ENCODE results near the gene ACAA1.

Gene ACAA1

GRCh38 chr3:38119821-38120692 is 16.9 kb downstream of the ACAA1 start:
- DNase-seq (ENCODE audit: low read depth in 2 of 2): no peak

DNA sequence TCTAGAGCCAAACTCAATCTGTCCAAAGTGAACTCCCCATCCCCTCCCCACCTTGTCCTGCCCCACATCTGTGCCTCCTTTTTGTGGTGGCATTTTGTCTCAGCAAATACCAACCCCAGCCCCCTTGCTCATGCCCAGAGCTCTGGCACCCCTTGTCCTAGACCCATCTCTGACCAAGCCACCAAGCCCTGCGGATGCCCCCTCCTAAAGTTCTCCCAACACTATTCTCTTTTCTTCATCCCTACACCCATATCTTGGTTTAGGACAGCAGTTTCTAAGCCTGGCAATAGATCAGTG is 17.7 kb downstream of the ACAA1 start:
- DNase-seq (ENCODE audit: low read depth in 2 of 2): no peak

DNA sequence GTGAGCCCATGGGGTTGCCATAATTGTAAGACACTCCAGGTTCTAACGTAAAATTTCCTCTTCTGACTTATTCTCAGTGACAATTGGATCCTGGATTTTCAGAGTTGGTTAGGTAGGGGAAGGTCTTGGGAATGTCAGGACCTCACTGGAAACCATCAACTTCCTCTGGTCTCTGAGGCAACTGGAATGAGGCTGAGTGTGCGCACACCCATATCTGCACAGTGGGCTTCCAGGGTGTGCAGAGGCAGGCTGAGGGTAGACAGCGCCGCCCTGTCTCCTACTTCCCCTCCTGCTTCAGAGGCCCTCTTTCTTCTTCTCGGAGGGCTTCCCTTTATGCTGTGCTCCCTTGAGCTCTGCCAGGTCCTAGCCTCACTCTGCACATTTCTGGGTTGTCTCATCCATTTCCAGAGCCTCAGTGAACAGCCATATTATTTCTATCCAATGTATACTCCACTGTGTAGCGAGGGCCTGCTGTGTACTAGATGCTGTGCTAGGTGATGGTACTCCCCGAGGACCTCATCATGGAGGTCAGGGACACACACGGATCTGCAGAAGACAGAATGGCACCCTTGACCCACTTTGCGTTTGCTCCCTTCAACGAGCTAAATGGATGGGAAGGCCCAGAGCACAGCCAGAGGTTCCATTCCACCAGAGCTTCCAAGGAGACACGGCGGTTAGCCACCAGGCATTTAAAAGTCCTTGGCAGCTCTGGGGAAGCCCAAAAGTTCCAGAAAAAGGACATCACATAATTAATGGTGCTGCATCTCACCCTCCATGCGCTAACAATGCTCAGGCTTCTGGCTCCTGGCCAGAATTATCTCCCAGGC is 18.3 kb downstream of the ACAA1 start:
- DNase-seq (ENCODE audit: low read depth in 2 of 2): no peak

- DNase-seq (ENCODE audit: low read depth in 2 of 2): peak in 1 of 2 experiments; percentile 8
These were observed 19.0 kb downstream of the ACAA1 start for GRCh38 chr3:38117748-38118420.

GRCh38 chr3:38117163-38117716 is 19.7 kb downstream of the ACAA1 start:
- no peak for DNase-seq (ENCODE audit: low read depth in 2 of 2)

- DNase-seq (ENCODE audit: low read depth in 2 of 2): no peak
These were observed 20.3 kb downstream of the ACAA1 start for GRCh38 chr3:38116471-38117162.

DNA sequence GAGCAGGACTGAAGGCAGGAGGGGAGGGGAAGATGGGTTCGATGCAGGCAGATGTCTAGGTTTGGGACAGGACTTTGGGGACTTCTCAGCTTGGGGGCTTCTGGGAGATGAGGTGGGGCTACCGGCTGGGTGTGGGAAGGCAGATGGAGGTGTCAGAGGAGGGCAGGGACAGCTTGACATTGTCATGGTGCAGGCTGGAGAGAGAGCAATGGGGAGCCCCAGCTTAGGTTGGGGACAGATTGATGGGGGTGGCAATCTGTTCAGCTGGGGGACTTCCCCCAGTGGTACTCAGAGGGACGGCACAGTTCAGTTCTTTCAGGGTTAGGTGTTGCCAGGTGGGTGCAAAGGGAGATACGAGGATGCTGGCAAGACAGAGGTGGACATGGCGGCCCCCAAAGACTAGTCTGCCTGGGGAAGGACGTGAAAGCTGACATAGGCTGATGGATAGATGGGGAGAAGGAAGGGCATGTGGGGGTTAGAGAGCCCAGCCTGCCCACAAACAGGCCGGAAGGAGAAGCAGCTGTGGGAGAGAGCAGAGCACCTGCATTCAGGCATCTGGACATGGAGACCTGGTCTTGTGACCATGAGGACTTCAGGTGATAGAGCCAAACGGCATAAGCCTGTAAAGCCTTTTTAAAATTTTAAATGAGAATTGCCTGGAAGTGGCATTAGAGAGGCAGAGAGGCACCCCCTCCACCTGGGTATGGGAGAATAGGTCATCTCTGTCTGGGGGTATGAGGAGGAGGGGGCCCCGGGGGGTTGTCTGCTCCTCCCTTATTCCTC is 21.1 kb downstream of the ACAA1 start:
- DNase-seq (ENCODE audit: low read depth in 2 of 2): no peak

DNA sequence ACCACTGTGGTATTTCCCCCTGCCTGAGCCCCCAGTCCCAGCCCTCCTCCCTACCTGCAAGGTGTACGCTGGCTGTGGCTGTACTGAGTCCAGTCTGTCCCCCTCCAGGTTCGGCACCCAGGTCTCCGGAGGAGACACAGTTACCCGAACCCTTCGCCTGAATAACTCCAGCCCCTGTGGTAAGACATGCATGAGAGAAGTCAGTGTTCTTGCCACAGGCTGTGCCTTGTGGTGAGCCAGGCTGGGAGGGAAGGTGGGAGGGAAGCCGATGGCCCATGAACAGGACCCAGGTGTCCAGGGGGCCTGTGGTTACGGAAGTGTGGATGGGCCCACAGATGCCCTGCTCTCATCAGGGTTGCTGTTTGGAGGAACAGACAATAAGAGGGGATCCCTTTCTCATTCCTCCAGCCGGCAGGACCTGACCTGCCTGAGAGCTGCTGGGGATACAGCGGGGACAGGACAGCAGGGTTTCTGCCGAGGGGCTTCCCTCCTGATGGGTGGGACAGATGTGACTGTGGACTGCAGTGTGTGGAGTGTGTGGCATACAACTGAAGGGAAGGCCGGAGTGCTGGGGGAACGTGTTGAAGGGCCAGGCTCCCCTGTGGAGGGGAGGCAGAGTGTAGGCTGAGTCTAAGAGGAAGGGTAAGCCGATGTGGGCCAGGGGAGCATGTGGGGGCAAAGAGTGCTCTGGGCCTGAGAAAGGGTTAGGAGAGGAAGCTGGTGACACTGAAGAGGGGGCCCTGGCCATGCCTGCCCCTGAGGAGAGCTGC is 21.9 kb downstream of the ACAA1 start:
- no peak for DNase-seq (ENCODE audit: low read depth in 2 of 2)

- DNase-seq (ENCODE audit: low read depth in 2 of 2): no peak
These were observed 22.7 kb downstream of the ACAA1 start for GRCh38 chr3:38114052-38114874.

DNA sequence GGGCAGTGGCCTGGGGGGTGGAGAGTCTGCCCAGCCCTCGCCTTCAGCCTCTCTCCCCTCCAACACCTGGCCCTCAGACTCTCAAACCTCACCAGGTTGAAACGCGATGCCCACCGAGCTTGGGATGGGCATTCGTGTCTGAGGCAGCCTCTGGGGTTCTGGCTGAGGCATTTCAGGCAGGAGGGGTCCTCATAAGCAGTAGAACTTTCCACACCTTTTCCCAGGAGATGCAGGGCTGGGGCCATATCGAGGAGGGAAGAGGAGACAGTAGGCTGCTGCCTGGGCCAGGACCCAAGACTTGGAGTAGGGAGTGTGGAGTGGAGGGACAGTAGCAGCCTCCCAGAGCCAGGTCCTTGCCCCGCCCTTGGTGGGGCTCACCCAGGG is 24.6 kb downstream of the ACAA1 start:
- DNase-seq (ENCODE audit: low read depth in 2 of 2): no peak

DNA sequence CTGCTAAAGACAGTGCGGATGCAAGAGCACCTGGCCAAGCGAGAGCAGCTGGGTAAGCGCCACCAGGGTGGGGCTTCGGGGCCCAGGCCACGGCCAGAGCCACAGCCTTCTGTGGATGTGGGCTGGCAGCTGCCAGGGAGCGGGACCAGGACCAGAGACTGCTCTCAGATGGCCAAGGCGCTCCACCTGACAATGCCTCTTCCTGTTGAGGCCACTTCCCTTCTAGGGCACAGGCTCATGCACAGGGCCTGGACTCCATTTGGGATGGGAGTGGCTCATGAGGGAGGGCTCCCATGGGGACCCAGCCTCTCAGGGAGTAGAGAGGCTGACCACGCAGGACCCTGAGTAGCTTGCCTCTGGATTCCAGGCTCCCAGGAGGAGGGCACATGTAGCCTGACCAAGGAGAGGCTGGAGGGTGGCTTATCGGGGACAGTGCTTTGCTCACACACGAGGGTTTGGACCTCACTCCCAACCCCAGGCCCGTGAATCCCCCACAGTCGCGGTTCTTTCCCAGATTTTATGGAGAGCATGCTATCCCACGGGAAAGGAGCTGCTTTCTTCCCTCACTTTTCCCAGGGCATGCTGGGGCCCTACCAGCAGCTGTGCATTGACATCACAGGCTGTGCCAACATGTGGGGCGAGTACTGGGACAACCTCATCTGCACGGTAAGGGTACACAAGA is 25.1 kb downstream of the ACAA1 start:
- no peak for DNase-seq (ENCODE audit: low read depth in 2 of 2)

DNA sequence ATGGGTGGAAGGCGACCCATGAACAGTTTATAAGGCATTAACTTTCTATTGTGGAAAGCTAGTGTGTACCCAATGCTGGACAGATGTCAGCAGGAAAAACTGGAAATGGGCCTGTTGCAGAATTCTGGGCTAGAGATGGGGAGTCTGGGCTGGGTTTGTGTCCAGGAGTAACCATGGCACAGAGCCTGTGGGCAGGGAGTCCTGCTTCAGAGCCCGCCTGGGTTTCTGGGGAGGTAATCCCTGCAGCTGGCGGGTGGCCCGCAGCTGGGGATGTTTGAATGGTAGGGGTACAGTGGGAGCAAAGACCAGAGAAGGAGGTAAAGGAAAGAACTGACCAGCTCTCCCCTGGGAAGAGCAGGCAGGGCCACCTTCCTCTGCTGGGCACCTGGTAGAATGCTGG is 25.7 kb downstream of the ACAA1 start:
- no peak for DNase-seq (ENCODE audit: low read depth in 2 of 2)

- no peak for DNase-seq (ENCODE audit: low read depth in 2 of 2)
These were observed 26.4 kb downstream of the ACAA1 start for GRCh38 chr3:38110314-38111050.

GRCh38 chr3:38109580-38110313 is 27.2 kb downstream of the ACAA1 start:
- no peak for DNase-seq (ENCODE audit: low read depth in 2 of 2)

- DNase-seq (ENCODE audit: low read depth in 2 of 2): no peak
These were observed 28.0 kb downstream of the ACAA1 start for GRCh38 chr3:38108649-38109579.
